Measurements from ENCODE around the gene KDM5C. TPM values are rescaled to one million over a fixed set of nuclear protein-coding genes. Genes with fewer than 3 reads are reported as not detected.
A peak's percentile ranks its signal among the peaks of the same experiment; 100 is the strongest.

KDM5C gene
- total and polyA plus RNA-seq, 9 of the 15 experiments (the other 6 are each of a cell fraction or from before 2014, with no cell fraction given): 0.62 to 136 (median 52.4) TPM

DNA sequence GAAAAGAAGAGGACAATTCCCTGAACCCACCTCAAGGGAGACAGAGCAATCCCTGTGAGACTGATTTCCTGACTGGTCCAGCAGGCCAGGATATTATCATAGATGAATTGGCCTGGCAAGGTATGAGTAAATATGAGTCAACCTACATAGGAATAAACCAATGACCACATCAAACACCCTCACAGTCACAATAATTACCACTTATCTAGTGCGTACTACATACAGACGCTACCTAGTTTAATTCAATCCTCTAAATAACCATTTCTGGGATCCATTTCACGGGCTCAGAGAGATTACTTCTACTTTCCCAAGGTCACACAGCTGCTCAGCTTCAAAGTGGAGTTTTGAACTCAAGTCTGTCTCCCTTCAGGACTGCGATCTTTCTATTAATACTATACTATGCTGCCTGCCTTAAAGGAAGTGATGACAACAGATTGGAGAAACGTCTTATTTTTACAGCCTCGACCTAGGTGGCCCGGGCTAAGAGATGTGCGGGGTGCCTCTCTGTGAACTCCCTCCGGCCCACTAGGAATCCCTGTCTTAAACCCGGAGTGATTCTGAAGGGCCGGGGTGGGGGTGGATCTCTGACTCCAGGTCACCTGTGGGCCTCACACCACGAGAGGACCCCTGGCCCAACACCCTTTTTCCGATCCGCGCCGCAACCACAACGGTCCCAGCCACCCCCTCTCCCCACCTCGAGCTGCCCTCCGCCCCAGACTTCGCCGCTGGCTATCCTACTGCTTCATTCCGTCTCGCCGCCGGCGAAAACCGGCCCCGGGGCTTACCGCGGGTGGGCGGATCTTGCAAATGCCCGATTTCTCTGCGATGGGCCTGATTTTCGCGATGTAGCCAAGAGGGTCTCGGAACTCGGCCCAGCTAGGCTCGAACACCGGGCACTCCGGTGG, 800 bp downstream of the KDM5C start:
- whole genome bisulfite sequencing (ENCODE audit: insufficient coverage, low coverage, missing lambda C conversion rate): under 1% methylated on average over 24 of the region's 40 CpGs
- peak in 3 of 4 experiments; percentile 20 to 46 (median 45) for DNase-seq (ENCODE audit: extremely low read depth in 1 of 4, low spot score in 3 of 4)
- TF ChIP-seq PHB (CRISPR knock-in tag; IDR thresholded peaks at IDR 0.05) (no peak), TCF7 (IDR thresholded peaks at IDR 0.05; ENCODE audit: borderline replicate concordance) (0 out of 2 replicates have a peak, but pooled peaks have one; percentile 39)
- H3K4me1 ChIP-seq (replicated peaks in 1 of 2; ENCODE audit: control insufficient read depth in 2 of 2, insufficient read depth in 2 of 2, low read length in 2 of 2): peaks cover 13 to 19% of the 10 kb centered on the region in 2 experiments; a peak in 4 of 5 replicates
- BruUV-seq (replicated peaks): no TSS peak
- intact Hi-C loops (cut with micrococcal nuclease) (loop anchor here (10.0 kb wide), 1 partner anchor 149 kb away; no protein-coding TSS in a partner anchor), in situ Hi-C loops (cut with MboI) (no loop called here)
- peaks cover 46% of the 10 kb centered on the region; the same call in 2 of the 3 replicates for H3K36me3 ChIP-seq (ENCODE audit: control insufficient read depth, insufficient read depth, low read length)
- H2AFZ ChIP-seq (ENCODE audit: low read depth, low read length): peak overlapping the region; percentile 99
- H3K9ac ChIP-seq (ENCODE audit: insufficient read depth in 1 of 2, low read depth in 2 of 2, low read length in 2 of 2): peak overlapping the region; percentile 99 to 100
- ChIA-PET CTCF (ENCODE audit: low intra/inter-chr PET ratio) (no interaction called here), POLR2A (interaction anchor here (0.6 to 1.5 kb wide), 3 partner anchors 13 to 32 kb away, joined by 3 to 5 read pairs (median 3); no protein-coding TSS in a partner anchor)
- ATAC-seq: peak; percentile 38
- H3K27ac ChIP-seq (ENCODE audit: extremely low read depth, low read depth, low read length): peak overlapping the region; percentile 100
- H3K4me3 ChIP-seq: peak overlapping the region; percentile 100
- no peaks in the 10 kb centered on the region for H3K27me3 ChIP-seq (ENCODE audit: control insufficient read depth in 2 of 2, insufficient read depth in 2 of 2, low read length in 2 of 2)
- H4K20me1 ChIP-seq (replicated peaks; ENCODE audit: control insufficient read depth, insufficient read depth, low read length): peaks cover 31% of the 10 kb centered on the region
- no peak for FAIRE-seq
- peaks cover 4% of the 10 kb centered on the region for H3K9me1 ChIP-seq (ENCODE audit: control insufficient read depth, insufficient read depth, low read length)
- H3K9me3 ChIP-seq (replicated peaks; ENCODE audit: control insufficient read depth, insufficient read depth, low read depth, low read length): no peaks in the 10 kb centered on the region
- H3K4me2 ChIP-seq (ENCODE audit: insufficient read depth, low read length): peak overlapping the region; percentile 97
- peaks cover 59% of the 10 kb centered on the region for H3K79me2 ChIP-seq (ENCODE audit: control insufficient read depth, insufficient read depth, low read length)
